Measurements from ENCODE around the gene GRM4.

DNA sequence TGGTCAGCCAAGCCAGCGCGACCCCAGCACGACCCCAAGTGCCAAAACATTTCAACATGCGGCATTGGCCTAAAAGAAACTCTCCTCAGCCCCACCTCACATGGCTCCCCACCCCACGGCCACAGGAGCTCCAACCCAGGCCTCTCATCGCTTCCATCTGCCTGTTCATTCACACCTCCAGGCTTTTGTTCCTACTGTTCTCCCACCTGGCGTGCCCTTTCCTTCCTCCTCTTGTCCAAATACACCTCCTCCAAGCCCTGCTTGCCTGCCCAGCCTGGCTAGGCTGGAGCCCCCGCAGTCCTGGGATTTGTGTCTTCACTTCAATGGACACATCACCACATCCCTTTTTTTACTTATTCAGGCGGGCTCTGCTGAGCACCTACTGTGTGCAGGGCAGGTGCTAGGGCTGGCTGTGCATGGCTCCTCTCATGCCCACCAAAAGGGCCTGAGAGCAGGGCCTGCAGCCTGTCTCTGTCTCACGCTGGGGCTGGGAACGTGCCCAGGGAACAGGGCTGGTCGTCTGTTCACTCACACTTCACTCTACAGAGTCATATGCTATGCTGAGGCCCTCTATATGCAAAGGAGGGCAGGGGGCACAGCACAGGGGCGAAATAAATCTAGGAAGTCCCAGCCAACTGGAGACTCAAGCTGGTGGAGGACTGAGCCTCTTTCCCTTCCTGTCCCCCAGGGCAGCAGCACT lies 61.1 kb downstream of the GRM4 start:
- TF ChIP-seq, protein P1, sequence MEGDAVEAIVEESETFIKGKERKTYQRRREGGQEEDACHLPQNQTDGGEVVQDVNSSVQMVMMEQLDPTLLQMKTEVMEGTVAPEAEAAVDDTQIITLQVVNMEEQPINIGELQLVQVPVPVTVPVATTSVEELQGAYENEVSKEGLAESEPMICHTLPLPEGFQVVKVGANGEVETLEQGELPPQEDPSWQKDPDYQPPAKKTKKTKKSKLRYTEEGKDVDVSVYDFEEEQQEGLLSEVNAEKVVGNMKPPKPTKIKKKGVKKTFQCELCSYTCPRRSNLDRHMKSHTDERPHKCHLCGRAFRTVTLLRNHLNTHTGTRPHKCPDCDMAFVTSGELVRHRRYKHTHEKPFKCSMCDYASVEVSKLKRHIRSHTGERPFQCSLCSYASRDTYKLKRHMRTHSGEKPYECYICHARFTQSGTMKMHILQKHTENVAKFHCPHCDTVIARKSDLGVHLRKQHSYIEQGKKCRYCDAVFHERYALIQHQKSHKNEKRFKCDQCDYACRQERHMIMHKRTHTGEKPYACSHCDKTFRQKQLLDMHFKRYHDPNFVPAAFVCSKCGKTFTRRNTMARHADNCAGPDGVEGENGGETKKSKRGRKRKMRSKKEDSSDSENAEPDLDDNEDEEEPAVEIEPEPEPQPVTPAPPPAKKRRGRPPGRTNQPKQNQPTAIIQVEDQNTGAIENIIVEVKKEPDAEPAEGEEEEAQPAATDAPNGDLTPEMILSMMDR (IDR thresholded peaks at IDR 0.05), result no peak
- no peak for TF ChIP-seq EZH2 (IDR thresholded peaks at IDR 0.05)
- TF ChIP-seq EZH2phosphoT487 (IDR thresholded peaks at IDR 0.05), result no peak
